ENCODE measurements around the gene DBN1. TPM values are rescaled to one million over a fixed set of nuclear protein-coding genes. Genes with fewer than 3 reads are reported as not detected.
A peak's percentile ranks its signal among the peaks of the same experiment; 100 is the strongest.

Gene DBN1
- total and polyA plus RNA-seq, 2 donors (not counting 3 experiments of a cell fraction or from before 2014, with no cell fraction given): 198 to 336 TPM

- dilution Hi-C loops (cut with MboI; ENCODE audit: extremely low pct_ligation_motif_present, low sequenced_read_pairs): no loop called here
- H3K9me1 ChIP-seq (replicated peaks; ENCODE audit: control insufficient read depth, extremely low read depth, insufficient read depth, low read length): no peaks in the 10 kb centered on the region
- POLR2A ChIA-PET: interaction anchor here (2.5 kb wide), 1 partner anchor 12 kb away, joined by 15 read pairs; the partner anchor contains the start of gene PDLIM7
- no TSS peak for BruUV-seq (replicated peaks)
- H3K4me1 ChIP-seq (ENCODE audit: control insufficient read depth, extremely low read depth, insufficient read depth, low read length): peaks cover 9% of the 10 kb centered on the region
- TF ChIP-seq MAX (IDR thresholded peaks at IDR 0.05; ENCODE audit: insufficient read depth, insufficient read length): no peak
- TF ChIP-seq GATA2 (IDR thresholded peaks at IDR 0.05; ENCODE audit: insufficient read depth, insufficient read length, low read depth, low read length): no peak
- no peak for TF ChIP-seq POLR2AphosphoS5 (IDR thresholded peaks at IDR 0.05; ENCODE audit: insufficient read depth, low read depth, low read length)
- TF ChIP-seq FOS (IDR thresholded peaks at IDR 0.05; ENCODE audit: borderline replicate concordance, insufficient read depth, low read length): no peak
- TF ChIP-seq POLR2A (IDR thresholded peaks at IDR 0.05; ENCODE audit: low read depth, low read length): no peak
- TF ChIP-seq MYC (IDR thresholded peaks at IDR 0.05; ENCODE audit: low read depth, low read length): no peak
- TF ChIP-seq JUN (IDR thresholded peaks at IDR 0.05; ENCODE audit: borderline replicate concordance, insufficient read depth, insufficient read length, low read depth): no peak
- TF ChIP-seq EZH2 (IDR thresholded peaks at IDR 0.05; ENCODE audit: borderline replicate concordance, low read depth, low read length, severe bottlenecking): no peak
- TF ChIP-seq CTCF (IDR thresholded peaks at IDR 0.05; ENCODE audit: extremely low read depth in 1 of 2, insufficient read depth in 1 of 2, low read depth in 1 of 2, low read length in 2 of 2): no peak
- H3K27me3 ChIP-seq (ENCODE audit: control insufficient read depth in 2 of 2, insufficient read depth in 2 of 2, low read length in 2 of 2): no peaks in the 10 kb centered on the region
- peak within 1 kb of the TSS in 1 of 3 experiments; percentile 7 for H3K4me3 ChIP-seq (replicated peaks in 1 of 3; ENCODE audit: insufficient read depth in 1 of 3, low read depth in 1 of 3, low read length in 3 of 3)
- H3K79me2 ChIP-seq (ENCODE audit: control insufficient read depth, insufficient read depth, low read length): no peaks in the 10 kb centered on the region
- no peaks in the 10 kb centered on the region for H3K9me3 ChIP-seq (replicated peaks; ENCODE audit: control insufficient read depth, insufficient read depth, low read length)
- intact Hi-C loops (cut with micrococcal nuclease): loop anchor here (1.0 kb wide), 1 partner anchor 12 kb away; the partner anchor contains the start of gene PDLIM7
- DNase-seq (ENCODE audit: low read depth, low spot score) (peak; percentile 21), FAIRE-seq (no peak)
- no peak within 1 kb of the TSS for H3K4me2 ChIP-seq (ENCODE audit: insufficient read depth, low read length)
- CTCF ChIA-PET: interaction anchor here (2.2 to 3.8 kb wide), 2 partner anchors 9 to 18 kb away, joined by 6 to 22 read pairs; no protein-coding TSS in a partner anchor
- H2AFZ ChIP-seq (ENCODE audit: low read depth, low read length): no peak within 1 kb of the TSS
- no peak within 1 kb of the TSS for H3K27ac ChIP-seq (ENCODE audit: insufficient read depth, low read depth, low read length)
- H4K20me1 ChIP-seq (replicated peaks; ENCODE audit: control insufficient read depth, extremely low read depth, insufficient read depth, low read length): no peaks in the 10 kb centered on the region
- no peak within 1 kb of the TSS for H3K9ac ChIP-seq (replicated peaks; ENCODE audit: extremely low read depth, insufficient read depth, low read length)
- H3K36me3 ChIP-seq (ENCODE audit: control insufficient read depth in 2 of 2, extremely low read depth in 1 of 2, insufficient read depth in 2 of 2, low read length in 2 of 2): peaks cover 9 to 34% of the 10 kb centered on the region in 2 experiments
Measured at GRCh38 chr5:177509381-177509951, 36.0 kb upstream of the DBN1 start, which contains the start of gene DOK3. TSS of gene DOK3 (minus strand) at chr5:177509826. CDS start at chr5:177509540, 286 bp downstream.
